NCI-H1417 (cell line): Measurements from ENCODE around the gene ZBTB21.
A peak's percentile ranks its signal among the peaks of the same experiment; 100 is the strongest.
"Not testable (repeated sequence)": the region's sequence is repeated elsewhere in the genome, so short reads cannot be mapped to it uniquely, and the experiment has no call there.

ENCODE experiments used
- DNase-seq, 3 experiments: peaks; one replicate each; lab custom pipeline; 2025; lab: John Stamatoyannopoulos, UW

The ZBTB21 gene

DNA sequence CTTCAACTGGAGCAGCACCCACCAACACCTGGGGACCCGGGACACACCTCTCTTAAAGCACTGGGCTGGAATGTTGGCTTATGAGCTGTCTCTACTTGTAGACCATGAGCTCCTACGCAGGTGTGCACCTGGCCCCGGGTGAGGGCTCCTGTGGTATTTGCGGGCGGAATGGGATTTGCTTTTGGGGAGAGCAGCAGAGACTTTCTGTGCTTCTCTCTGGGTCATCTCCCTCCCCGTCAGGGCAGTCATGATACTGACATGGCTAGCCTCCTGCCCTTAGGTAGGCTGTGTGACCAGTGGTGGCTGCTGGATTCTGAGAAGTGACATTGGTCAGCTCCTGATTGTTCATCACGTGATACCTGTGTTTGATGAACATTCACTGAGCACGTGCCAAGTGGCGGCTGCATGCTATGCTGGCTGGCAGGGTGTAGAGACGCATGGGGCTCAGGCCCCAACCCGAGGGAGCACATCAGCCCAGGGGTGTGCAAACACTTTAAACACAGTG, 9.0 kb upstream of the ZBTB21 start:
- peak in 2 of 3 experiments; percentile 32 to 60 for DNase-seq

DNA sequence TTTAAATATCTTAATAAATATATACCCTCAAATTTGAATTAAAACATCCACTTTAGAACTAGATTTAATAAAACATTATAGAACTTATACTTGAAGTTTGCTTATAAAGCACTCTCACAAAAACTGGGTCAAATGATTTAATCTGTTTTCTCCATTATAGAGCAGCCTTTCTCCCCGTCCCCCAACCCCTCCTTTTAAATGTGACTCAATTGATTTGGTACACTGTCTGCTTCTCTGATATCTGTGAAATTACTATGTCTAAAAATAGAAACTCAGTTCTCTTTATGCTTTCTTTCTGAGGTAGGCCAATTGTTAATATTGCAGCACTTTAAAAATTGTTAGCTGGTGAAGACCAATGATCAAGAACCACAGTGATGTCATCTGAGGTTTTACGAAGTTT, 6.9 kb upstream of the ZBTB21 start:
- DNase-seq, result no peak

DNA sequence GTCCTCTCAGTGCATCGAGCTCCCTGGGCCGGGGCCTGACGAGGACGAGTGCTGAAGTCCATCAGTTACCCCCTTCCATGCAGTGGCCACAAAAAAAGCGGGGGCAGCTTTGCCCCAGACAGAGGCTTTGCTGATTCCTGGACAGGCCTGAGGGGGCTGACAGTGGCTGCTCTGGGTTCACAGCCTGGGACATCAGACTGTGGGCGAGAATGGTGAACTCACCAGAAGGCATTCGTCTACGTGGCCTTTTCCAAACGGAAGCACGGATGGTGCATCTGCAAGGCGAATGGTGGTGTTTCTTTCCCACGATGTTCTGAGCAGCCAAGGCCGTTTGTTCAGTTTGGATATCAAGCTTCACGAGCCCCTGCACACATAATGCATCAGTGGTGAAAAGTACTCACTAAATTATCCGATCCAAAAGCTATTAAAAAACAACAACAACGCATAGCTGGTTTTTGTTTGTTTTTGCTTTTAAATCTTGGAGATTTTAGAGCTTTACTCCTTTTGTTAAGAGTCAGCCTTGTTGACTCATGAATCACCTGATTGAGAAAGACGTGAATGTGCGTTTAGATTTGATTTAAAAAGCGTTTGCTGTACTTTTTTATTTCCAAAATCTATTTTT, 6.3 kb upstream of the ZBTB21 start:
- DNase-seq, result no peak

DNA sequence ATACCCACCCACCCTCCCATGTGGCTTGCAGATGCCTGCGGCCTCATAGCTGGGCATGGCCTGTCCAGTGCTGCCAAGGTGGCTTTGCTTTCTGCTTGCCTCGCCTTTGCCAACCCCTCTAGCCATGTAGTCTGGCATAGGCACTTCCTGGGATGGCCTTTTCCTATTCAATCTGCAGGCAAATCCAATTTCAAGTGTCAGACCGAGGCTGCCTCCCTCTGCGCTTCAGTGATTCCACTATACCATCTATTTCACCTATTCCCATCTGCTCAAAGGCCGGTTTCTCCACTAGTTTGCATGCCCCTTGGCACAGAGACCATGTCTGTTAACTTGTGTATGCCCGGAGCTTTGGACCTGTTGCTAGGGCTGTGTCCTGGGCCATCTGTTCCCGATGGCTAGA, 3.8 kb upstream of the ZBTB21 start:
- DNase-seq, result peak in 1 of 3 experiments; percentile 59

DNA sequence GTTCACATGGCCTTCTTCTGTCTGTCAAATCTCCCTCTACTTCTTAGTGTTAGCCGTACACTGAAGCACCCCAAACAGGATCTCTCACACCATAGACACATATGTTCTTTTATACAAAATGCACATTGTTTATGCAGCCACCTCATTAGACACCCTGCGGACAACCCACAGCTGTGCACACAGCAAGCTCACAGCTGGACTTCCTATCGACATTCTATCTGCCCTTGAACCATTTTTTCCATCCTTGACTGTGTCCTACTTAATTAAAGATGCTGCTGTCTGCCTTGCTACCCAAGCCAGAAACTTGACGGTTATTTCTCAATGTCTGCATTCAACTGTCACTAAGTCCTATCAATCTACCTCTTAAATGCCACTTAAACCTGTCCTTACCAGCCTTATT, 3.2 kb upstream of the ZBTB21 start:
- DNase-seq, result peak; percentile 73 to 96 (median 91)

DNA sequence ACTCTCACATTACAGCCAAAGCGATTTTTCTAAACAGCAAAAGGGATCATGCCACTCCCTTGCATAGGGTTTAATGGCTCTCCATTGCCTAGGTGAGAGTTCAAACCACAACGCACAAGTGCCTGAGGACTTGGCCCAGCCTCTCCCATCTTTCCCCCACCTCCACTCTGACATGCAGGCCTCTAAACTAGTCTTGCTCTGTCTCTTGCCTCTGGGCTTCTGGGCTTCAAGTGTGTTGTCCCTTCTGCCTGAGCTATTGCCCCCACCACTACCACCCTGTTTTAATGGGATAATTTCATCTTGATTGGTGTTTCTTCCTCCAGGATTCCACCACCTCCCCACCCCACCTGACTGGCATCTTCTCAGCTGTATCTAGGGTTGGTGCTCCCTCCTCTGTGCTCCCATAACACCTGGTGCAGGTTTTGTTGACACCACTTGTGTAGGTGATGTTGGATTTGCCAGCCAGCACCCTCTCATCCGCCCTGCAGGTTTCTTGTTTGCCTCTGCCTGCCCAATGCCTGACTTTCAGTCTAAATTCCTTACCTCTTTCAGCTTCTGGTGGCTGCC, 2.7 kb upstream of the ZBTB21 start:
- DNase-seq, result peak; percentile 83 to 95 (median 91)

DNA sequence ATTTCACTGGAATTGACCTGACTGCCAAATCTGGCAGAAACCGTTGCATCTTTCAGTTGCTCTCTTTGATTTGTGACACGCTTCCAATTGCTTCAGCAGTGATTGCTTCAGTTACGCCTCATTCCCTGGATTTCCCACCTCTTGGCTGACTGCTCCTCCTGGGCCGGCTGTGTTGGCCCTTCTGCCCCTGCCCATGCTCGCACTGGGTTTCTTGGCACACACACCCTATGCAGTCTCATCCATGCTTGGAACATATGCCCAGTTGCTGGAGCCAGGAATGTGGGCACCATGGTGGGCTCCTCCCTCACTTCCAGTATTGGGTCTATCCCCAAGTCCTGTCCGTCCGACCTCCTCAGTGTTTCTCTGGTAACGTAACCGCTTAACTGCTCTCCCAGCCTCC, 2.2 kb upstream of the ZBTB21 start:
- peak in 1 of 3 experiments; percentile 21 for DNase-seq

DNA sequence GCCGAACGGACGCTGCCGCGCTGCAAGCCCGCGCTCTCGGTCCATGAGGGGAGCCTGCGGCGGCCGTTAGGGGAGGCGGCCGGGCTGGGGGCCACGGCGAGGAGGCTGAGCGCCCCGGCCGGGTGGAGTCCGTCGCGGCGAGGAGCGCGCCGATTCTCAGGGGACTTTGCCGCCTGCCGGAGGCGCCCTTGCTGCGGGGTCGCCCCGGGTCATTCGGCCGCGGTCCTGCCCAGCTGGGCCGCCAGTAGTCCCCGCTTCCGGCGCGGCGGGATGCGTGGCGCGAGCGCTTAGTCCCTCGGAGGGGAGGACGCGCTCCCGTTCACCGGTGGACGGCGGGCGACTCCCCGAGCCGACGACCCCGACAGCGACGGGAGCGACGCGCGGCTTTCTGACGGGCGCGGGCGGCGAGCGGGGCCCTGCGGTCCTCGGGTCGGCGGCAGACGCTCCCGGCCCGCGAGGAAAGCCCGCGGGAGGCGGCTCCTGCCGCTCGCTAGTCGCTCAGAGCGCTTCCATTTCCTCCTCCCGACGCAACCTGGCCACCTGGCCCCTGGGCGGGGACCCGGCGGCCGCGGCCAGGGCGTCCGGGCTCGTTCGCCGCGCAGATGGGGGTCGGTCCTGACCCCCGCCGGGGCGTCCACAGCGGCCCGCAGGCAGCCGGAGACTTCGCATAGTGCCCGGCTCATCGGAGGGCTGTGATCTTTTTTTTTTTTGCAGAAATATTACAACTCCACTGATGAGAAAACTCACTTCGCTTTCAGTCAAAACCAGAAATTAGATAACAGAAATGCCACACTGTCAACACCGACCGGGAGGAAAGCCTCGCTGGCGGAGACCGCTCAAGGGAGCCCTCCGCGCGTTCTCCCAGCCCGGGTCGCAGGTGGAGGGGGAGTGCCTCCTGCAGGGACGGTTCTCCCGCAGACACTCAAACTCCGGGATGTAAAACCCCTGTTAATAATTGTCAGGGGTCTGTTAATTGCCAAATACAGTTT, 641 bp upstream of the ZBTB21 start:
- DNase-seq, result peak; percentile 45 to 96 (median 88)

DNA sequence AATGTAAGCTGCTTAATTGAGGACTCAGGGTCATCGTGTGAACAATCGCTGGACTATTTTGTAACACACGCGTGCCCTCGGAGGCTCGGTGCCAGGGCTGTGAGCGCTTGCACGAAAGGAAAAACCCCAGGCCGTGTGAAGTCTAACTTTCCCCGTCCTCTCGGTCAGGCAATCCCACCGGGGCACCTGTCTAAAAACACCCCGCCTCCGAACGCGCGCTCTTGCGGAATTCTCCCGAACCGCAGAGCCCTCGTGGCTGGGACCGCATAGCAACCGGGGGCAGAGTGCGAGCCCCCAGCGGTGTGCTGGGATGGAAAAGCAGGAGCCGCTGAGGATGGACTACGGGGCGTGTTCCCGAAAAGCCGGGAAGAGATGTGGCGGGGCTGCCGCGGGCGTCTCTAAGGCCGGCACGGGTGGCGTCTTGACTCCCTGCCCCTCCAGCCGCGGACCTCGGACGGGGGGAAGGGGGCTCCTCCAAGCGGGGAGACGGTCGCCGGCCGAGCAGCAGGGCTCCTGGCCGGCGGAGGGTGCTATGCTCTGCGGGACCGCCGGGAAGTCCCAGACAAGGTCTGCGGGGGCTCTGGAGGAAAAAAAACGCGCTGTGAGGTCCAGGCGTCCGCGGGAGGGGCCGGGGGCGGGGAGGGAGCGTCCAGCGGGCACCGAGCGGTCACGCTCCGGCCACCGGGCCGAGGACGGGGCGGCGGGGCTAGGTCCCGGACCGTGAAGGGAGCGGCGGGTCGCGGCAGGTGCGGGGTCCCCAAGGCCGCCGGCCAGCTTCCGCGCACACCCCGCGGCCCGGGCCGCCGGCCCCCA, 936 bp downstream of the ZBTB21 start:
- DNase-seq, result peak; percentile 39 to 83 (median 79)

DNA sequence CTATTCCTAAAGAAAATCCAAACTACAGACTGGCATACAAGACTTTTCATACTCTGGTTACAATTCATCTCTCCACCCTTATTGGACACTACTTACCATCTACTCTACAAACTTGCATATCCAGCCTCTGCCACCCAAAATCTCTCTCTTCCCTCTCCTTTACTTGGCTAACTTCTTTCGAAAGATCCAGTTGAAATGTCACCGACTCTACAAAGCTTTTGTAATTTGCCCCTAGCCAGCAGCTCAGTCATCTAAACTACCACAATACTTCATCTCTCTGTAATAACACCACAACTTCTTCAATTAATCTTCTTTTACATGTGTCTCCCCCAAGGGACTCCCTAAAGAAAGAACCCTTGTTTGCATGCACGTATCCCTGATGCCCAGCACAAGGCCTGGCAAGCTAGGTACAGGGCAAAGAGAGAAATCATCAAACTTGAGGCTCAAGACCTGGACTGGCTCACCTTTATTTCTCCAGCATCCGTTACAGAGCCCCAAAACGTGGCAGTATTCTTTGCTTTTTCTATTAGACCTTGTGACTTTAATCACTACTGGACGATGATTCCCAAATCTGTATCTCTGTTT, 2.7 kb downstream of the ZBTB21 start:
- no peak for DNase-seq

DNA sequence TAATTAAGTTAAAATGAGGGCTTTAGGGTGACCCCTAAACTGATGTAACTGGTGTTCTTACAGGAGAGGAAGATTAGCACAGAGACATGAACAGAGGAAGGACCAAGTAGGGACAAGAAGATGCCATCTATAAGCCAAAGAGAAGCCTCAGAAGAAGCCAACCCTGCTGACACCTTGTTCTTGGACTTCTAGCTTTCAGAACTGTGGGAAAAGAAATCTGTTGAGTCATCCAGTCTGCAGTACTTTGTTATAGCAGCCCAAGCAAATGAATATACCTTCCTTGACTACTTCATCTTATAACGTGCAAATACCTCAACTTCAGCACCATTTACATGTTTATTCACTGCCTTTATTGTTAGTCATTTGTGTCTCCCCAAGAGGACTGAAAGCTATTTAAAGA, 3.4 kb downstream of the ZBTB21 start:
- no peak for DNase-seq

DNA sequence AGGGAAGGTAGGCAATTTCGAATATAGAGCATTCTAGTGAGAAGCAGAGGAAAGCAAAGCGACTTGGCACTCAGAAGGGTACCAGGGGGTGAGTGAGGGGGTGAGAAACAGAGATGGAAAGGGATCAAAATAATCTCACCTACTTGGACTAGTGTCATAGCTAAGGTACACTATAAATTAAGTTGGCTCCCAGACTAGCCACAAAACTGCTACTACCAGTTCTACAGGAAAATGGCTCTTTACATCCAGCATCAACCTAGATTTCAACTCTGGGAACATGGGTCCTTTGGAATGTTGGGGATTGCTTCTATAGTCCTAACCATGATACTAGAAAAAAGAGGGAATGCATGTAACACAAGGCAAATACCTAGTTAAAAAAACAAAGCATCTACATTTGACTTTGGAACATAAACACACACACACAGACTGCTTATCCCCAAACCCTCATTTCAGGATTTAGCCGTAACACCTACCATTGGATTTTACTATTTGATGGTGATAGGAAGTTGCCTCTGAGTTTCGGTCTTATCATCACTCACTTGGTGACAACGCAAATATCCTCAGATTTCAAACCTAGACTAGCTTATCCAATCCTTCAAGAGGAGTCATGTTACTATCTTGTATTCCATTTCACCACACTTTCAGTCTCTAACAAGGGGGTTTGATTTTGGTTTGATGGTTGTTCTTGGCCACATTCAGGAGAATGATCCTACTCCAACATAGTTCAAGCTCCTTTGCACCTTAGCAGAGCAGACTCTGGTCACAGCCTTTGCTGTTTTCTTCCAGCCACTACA, 5.6 kb downstream of the ZBTB21 start:
- DNase-seq, result no peak

DNA sequence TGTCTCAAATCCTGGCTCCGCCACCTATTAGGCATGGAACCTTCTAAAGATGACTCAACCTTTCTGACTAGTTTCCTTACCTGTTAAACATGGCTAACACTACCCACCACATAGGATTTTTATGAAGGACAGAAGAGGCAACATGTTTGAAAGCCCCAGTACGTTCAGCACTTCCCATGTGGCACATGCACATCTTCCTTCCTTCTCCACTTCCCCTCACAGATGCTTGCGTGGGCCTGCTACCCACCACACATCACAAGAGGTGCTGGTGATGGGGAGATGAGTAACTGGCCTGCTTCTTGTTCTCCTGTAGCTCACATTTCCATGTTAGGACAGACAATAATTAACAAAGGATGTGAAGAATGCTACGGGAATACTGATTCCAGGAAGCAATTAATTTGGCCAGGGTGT, 7.1 kb downstream of the ZBTB21 start:
- no peak for DNase-seq

DNA sequence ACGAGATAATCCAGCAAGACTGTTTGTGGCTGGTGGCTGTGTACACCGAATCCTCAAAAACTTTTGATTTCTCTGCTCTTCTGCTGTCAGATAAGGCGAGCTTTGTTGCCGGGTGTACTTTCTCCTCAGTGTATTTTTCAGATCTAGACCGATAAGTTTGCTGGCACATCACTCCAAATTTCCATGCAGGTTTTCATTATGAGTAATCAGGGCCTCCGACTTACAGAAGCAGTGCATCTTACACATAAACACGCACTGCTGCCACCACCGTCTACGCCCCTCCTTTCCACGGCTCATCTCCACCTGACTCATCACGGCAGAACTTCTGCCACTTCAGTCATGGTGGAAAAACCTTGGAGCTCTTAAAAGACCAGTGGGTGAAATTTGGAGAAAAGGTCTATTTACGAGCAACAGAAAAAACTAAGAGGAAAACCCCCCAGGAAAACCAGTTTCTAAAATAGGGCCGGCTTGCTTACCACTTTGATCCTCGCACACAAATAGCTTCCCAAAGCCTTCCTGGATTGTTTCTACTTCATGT, 7.7 kb downstream of the ZBTB21 start:
- DNase-seq, result no peak

DNA sequence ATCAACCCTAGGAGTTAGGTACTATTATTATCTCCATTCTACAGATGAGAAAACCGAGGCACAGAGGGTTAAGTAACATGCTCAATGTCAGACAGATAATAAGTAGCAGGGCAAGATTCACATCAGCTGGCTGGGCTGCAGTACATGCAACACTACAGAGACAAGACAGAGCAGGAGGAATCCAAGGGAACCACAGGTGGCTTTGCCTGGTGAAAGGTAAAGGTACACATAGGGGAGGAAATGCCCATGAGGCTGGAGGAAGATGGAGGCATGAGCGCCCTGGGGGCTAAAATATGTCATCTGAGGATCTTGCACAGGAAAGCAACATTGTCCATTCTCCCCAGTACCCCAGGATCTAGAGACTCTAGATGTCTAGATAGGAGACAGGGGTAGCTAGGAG, 8.4 kb downstream of the ZBTB21 start:
- DNase-seq, result no peak

DNA sequence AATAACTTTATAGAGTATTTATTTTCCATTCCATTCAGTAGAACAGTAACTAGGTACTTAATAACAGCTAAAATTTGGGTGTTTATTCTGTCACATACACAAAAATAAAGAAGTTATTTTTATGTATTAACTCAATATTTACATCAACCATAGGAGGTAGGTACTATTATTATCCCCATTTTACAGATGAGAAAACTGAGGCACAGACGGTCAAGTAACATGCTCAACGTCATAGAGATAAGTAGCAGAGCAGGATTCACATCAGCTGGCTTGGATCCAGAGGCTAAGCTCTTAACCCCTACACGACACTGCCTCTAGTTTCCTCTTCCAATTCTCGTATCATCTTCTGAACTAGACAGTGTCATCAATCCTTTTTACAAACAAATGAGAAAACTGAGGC, 9.3 kb downstream of the ZBTB21 start:
- DNase-seq, result no peak

DNA sequence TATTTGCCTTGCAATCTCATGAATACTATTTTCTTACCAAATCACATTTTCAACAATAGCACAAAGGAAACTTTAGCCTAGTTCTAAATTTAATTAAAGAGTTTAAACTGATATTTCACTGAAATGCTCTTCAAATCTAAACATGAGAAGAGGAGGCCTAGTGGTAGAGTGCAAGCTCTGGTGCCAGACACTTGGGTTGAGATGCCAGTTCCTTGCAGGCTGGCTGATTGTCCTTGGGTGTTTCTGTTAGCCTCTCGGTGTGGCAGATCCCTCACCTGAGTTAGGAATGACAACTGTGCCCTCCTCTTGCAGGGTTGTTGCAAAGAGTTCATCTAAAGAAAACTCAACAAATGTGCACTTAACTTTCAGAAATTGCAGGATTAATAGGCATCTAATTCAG, 12.5 kb downstream of the ZBTB21 start:
- no peak for DNase-seq

DNA sequence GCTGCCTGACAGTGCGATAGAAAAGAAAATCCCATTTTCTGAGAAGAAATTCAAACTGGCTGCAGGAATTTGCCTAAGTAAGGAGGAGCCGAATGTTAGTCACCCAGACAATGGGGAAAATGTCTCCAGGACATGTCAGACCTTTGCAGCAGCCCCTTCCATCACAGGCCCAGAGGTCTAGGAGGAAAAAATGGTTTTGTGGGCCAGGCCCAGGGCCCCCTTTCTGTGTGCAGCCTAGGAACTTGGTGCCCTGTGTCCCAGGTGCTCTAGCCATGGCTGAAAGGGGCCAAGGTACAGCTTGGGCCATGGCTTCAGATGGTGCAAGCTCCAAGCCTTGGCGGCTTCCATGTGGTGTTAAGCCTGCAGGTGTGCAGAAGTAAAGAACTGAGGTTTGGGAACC, 14.6 kb downstream of the ZBTB21 start:
- DNase-seq, result no peak

DNA sequence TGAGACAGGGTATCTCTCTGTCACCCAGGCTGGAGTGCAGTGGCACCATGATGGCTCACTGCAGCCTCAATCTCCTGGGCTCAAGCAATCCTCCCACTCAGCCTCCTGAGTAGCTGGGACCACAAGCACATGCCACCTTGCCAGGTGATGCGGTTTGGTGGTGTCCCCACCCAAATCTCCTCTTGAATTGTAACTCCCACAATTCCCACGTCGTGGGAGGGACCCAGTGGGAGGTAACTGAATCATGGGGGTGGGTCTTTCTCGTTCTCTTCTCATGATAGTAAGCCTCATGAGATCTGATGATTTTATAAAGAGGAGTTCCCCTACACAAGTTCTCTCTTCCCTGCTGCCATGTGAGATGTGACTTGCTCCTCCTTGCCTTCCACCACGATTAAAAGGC, 15.5 kb downstream of the ZBTB21 start:
- not testable (repeated sequence) for DNase-seq

DNA sequence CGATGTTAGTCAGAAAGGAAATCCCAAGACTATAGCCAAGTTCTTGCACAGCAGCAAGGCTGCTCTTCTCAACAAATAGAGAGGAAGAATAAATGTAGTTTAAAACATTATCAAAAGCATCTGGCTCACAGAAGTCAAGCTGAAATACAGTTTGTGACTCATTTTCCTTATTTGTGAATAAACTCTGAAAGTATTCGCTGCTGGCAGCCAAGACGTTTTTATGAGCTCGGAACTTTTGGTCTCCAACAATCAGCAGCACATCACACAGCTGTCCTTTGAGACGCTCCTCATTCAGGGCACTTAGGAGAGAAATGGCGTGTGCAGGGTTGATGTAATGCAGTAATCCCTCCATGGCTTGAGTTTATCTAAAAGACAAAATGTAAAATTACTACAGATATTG, 16.4 kb downstream of the ZBTB21 start:
- no peak for DNase-seq
